ENCODE data around the gene TMEM178A. TPM values are rescaled to one million over a fixed set of nuclear protein-coding genes. Genes with fewer than 3 reads are reported as not detected.

TMEM178A gene
- total RNA-seq, 1 donor from 2014 or later = 19.2 TPM

- Histone ChIP-seq H2AFZ (replicated peaks) (no peak overlapping the region), H3F3A (ENCODE audit: low read depth) (no peaks in the 10 kb centered on the region), H3K4me1 (no peaks in the 10 kb centered on the region), H4K20me1 (ENCODE audit: low read depth) (no peaks in the 10 kb centered on the region), H3K27ac (no peak overlapping the region), H3K9me3 (ENCODE audit: low read depth) (no peaks in the 10 kb centered on the region), H3K4me3 (no peak overlapping the region), H3K4me2 (no peak overlapping the region), H3K36me3 (no peaks in the 10 kb centered on the region), H3K79me2 (ENCODE audit: low read depth) (no peaks in the 10 kb centered on the region), H3K27me3 (no peaks in the 10 kb centered on the region), H3K9ac (no peak overlapping the region)
- Mint-ChIP-seq H3K4me3 (no peak overlapping the region), H3K36me3 (no peaks in the 10 kb centered on the region), H3K9me3 (no peaks in the 10 kb centered on the region), H3K4me1 (peaks cover 16% of the 10 kb centered on the region), H3K27me3 (ENCODE audit: insufficient read depth, low read depth) (peaks cover 2% of the 10 kb centered on the region), H3K27ac (peak overlapping the region; percentile 25)
- peak; percentile 13 for DNase-seq (ENCODE audit: low spot score)
- no peak for TF ChIP-seq CTCF (IDR thresholded peaks at IDR 0.05)
- no peak for TF ChIP-seq EZH2phosphoT487 (IDR thresholded peaks at IDR 0.05)
- no peak for TF ChIP-seq EZH2 (IDR thresholded peaks at IDR 0.05)
Measured at GRCh38 chr2:39642051-39642718, 23.5 kb upstream of the TMEM178A start.

GRCh38 chr2:39645826-39646225 is 19.9 kb upstream of the TMEM178A start:
- Mint-ChIP-seq H3K27me3 (ENCODE audit: insufficient read depth, low read depth) (peaks cover 8% of the 10 kb centered on the region), H3K36me3 (no peaks in the 10 kb centered on the region), H3K4me1 (peaks cover 17% of the 10 kb centered on the region), H3K9me3 (no peaks in the 10 kb centered on the region), H3K27ac (no peak overlapping the region), H3K4me3 (no peak overlapping the region)
- Histone ChIP-seq H3K4me3 (no peak overlapping the region), H4K20me1 (ENCODE audit: low read depth) (no peaks in the 10 kb centered on the region), H3K4me2 (no peak overlapping the region), H3K27ac (no peak overlapping the region), H3K79me2 (ENCODE audit: low read depth) (no peaks in the 10 kb centered on the region), H3K9me3 (ENCODE audit: low read depth) (no peaks in the 10 kb centered on the region), H3K9ac (no peak overlapping the region), H3F3A (ENCODE audit: low read depth) (no peaks in the 10 kb centered on the region), H2AFZ (replicated peaks) (no peak overlapping the region), H3K4me1 (no peaks in the 10 kb centered on the region), H3K36me3 (no peaks in the 10 kb centered on the region), H3K27me3 (no peaks in the 10 kb centered on the region)
- TF ChIP-seq CTCF (IDR thresholded peaks at IDR 0.05) = no peak
- TF ChIP-seq EZH2 (IDR thresholded peaks at IDR 0.05) = no peak
- no peak for TF ChIP-seq EZH2phosphoT487 (IDR thresholded peaks at IDR 0.05)
- no peak for DNase-seq (ENCODE audit: low spot score)

GRCh38 chr2:39646267-39646666 is 19.4 kb upstream of the TMEM178A start:
- Histone ChIP-seq H3K9ac (no peak overlapping the region), H2AFZ (replicated peaks) (no peak overlapping the region), H3K27ac (no peak overlapping the region), H3K79me2 (ENCODE audit: low read depth) (no peaks in the 10 kb centered on the region), H3K36me3 (no peaks in the 10 kb centered on the region), H3F3A (ENCODE audit: low read depth) (no peaks in the 10 kb centered on the region), H3K9me3 (ENCODE audit: low read depth) (no peaks in the 10 kb centered on the region), H3K27me3 (no peaks in the 10 kb centered on the region), H3K4me3 (no peak overlapping the region), H3K4me2 (no peak overlapping the region), H4K20me1 (ENCODE audit: low read depth) (no peaks in the 10 kb centered on the region), H3K4me1 (no peaks in the 10 kb centered on the region)
- H3K4me3 Mint-ChIP-seq = no peak overlapping the region
- peaks cover 17% of the 10 kb centered on the region for H3K4me1 Mint-ChIP-seq
- H3K9me3 Mint-ChIP-seq = no peaks in the 10 kb centered on the region
- H3K27ac Mint-ChIP-seq = no peak overlapping the region
- TF ChIP-seq CTCF (IDR thresholded peaks at IDR 0.05) (no peak), EZH2 (IDR thresholded peaks at IDR 0.05) (no peak), EZH2phosphoT487 (IDR thresholded peaks at IDR 0.05) (no peak)
- H3K27me3 Mint-ChIP-seq (ENCODE audit: insufficient read depth, low read depth) = peaks cover 9% of the 10 kb centered on the region
- no peak for DNase-seq (ENCODE audit: low spot score)
- no peaks in the 10 kb centered on the region for H3K36me3 Mint-ChIP-seq

Measured in neural progenitor cell (in vitro differentiated cells).